Measurements from ENCODE around the gene PSTPIP2.

PSTPIP2 gene

GRCh38 chr18:46061796-46062195 lies 10.3 kb downstream of the PSTPIP2 start:
- POLR2A ChIA-PET, result no interaction called here

GRCh38 chr18:46061387-46061786 lies 10.7 kb downstream of the PSTPIP2 start:
- no peak for DNase-seq (ENCODE audit: extremely low spot score)
- CTCF ChIA-PET, result interaction anchor here (0.7 to 4.3 kb wide), 6 partner anchors 8 to 14 kb away, joined by 3 to 18 read pairs (median 4); partner anchors contain the start of gene PSTPIP2

More at GRCh38 chr18:46061796-46062195, 10.3 kb downstream of the PSTPIP2 start:
- CTCF ChIA-PET, result interaction anchor here (0.7 to 4.3 kb wide), 5 partner anchors 9 to 13 kb away, joined by 3 to 18 read pairs (median 5); partner anchors contain the start of gene PSTPIP2
- no peak for DNase-seq (ENCODE audit: extremely low spot score)
- TF ChIP-seq, protein P1, sequence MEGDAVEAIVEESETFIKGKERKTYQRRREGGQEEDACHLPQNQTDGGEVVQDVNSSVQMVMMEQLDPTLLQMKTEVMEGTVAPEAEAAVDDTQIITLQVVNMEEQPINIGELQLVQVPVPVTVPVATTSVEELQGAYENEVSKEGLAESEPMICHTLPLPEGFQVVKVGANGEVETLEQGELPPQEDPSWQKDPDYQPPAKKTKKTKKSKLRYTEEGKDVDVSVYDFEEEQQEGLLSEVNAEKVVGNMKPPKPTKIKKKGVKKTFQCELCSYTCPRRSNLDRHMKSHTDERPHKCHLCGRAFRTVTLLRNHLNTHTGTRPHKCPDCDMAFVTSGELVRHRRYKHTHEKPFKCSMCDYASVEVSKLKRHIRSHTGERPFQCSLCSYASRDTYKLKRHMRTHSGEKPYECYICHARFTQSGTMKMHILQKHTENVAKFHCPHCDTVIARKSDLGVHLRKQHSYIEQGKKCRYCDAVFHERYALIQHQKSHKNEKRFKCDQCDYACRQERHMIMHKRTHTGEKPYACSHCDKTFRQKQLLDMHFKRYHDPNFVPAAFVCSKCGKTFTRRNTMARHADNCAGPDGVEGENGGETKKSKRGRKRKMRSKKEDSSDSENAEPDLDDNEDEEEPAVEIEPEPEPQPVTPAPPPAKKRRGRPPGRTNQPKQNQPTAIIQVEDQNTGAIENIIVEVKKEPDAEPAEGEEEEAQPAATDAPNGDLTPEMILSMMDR (IDR thresholded peaks at IDR 0.05; ENCODE audit: control extremely low read depth, extremely low read depth, low read depth, missing control alignments), result no peak

GRCh38 chr18:46060359-46060841 lies 11.7 kb downstream of the PSTPIP2 start:
- DNase-seq (ENCODE audit: extremely low spot score), result no peak
- TF ChIP-seq, protein P1 (IDR thresholded peaks at IDR 0.05; ENCODE audit: control extremely low read depth, extremely low read depth, low read depth, missing control alignments), result no peak
- POLR2A ChIA-PET, result interaction anchor here (0.7 kb wide), 1 partner anchor 11 kb away, joined by 3 read pairs; no protein-coding TSS in a partner anchor
- CTCF ChIA-PET, result interaction anchor here (1.4 to 4.3 kb wide), 2 partner anchors 8 to 13 kb away, joined by 6 to 18 read pairs; no protein-coding TSS in a partner anchor

More at GRCh38 chr18:46061387-46061786, 10.7 kb downstream of the PSTPIP2 start:
- POLR2A ChIA-PET, result no interaction called here
- TF ChIP-seq, protein P1 (IDR thresholded peaks at IDR 0.05; ENCODE audit: control extremely low read depth, extremely low read depth, low read depth, missing control alignments), result no peak

GRCh38 chr18:46055838-46056230 lies 16.2 kb downstream of the PSTPIP2 start:
- CTCF ChIA-PET, result interaction anchor here (0.8 to 2.3 kb wide), 8 partner anchors 10 to 176 kb away, joined by 3 to 12 read pairs (median 4); no protein-coding TSS in a partner anchor
- TF ChIP-seq, protein P1 (IDR thresholded peaks at IDR 0.05; ENCODE audit: control extremely low read depth, extremely low read depth, low read depth, missing control alignments), result no peak
- DNase-seq (ENCODE audit: extremely low spot score), result no peak
- POLR2A ChIA-PET, result no interaction called here

- TF ChIP-seq, protein P1 (IDR thresholded peaks at IDR 0.05; ENCODE audit: control extremely low read depth, extremely low read depth, low read depth, missing control alignments), result no peak
- CTCF ChIA-PET, result interaction anchor here (0.8 to 2.3 kb wide), 10 partner anchors 9 to 175 kb away, joined by 3 to 12 read pairs (median 4); no protein-coding TSS in a partner anchor
- no peak for DNase-seq (ENCODE audit: extremely low spot score)
- POLR2A ChIA-PET, result no interaction called here
These were observed 16.9 kb downstream of the PSTPIP2 start for GRCh38 chr18:46054956-46055837.

- TF ChIP-seq, protein P1 (IDR thresholded peaks at IDR 0.05; ENCODE audit: control extremely low read depth, extremely low read depth, low read depth, missing control alignments), result no peak
- DNase-seq (ENCODE audit: extremely low spot score), result no peak
- ChIA-PET CTCF (interaction anchor here (1.0 to 2.2 kb wide), 3 partner anchors 7 to 67 kb away, joined by 3 to 10 read pairs (median 4); no protein-coding TSS in a partner anchor), POLR2A (no interaction called here)
These were observed 18.5 kb downstream of the PSTPIP2 start for GRCh38 chr18:46053368-46054095.
